Activated T-cell treated with anti-CD3 and anti-CD28 coated beads, Interleukin-2, amount 50 U/mL, for 48 hours (primary cell): ENCODE measurements around the gene WNT7B.

Experiments used
- DNase-seq, 2 experiments: peaks; one replicate each; pipeline ENCODE4 v3.0.0-alpha.2; 2020

The WNT7B gene

DNA sequence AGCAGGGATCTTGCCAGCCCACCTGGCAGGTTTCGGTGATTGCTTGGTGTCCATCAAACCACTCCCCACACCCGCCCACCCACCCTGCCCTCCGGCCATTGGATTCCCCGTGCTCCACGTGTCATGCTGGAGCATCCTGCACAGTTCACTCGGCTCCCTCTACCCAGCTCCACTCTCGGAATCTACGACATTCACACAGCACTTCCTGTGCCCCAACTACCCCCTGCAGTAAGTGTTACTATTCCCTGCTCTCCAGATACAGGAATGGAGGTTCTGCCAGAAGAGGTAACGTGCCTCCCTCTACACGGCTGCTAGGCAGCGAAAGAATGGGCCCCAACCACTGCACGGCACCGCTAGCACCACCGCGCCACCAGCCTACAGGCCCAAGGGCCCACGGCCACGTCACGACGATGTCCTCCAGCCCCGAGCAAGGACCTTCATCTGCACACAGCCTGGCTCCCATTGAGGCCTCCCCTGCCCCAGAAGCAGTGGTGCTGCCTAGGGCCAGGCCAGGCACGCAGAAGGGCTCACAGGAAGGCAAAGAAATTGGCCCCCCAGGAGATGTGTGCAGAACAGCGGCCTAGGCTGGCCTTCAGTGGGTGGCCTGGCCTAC lies 27.6 kb downstream of the WNT7B start:
- no peak for DNase-seq

GRCh38 chr22:45948081-45948648 lies 28.8 kb downstream of the WNT7B start:
- no peak for DNase-seq

- DNase-seq, result no peak
Observed at GRCh38 chr22:45946805-45947600, 30.0 kb downstream of the WNT7B start.

GRCh38 chr22:45945621-45946106 lies 31.3 kb downstream of the WNT7B start:
- no peak for DNase-seq

DNA sequence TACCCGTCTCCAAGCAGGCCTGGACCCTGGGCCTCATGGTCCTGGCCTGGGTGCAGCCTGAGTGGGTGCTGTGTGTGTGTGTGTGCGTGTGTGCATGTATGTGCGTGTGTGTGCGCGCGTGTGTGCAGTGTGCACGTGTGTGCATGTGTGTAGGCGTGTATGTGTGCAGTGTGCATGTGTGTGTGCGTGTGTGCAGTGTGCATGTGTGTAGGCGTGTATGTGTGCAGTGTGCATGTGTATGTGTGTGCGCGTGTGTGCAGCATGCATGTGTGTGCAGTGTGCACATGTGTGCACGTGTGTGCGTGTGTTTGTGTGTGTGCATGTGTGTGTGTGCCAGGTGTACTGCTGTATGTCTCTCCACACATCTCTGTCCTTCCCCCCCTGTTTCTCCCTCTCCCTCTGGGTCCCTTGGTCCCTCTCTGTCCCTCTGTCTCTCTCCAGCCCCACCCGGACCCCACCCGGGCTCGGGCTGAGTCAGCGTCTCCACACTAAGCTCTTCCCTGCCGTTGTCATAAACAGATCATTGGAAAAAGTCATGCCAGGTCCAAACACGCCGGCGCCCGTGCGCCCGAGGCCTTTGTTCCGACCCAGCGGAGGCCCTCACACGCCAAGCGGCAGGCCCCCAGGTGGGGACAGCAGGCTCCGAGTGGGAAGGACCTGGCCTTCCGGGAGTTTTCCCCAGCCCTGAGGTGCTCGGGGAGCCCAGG lies 34.0 kb downstream of the WNT7B start:
- no peak for DNase-seq

GRCh38 chr22:45942344-45942743 lies 34.6 kb downstream of the WNT7B start:
- DNase-seq, result no peak

- no peak for DNase-seq
Observed at GRCh38 chr22:45938913-45939312, 38.0 kb downstream of the WNT7B start.

- no peak for DNase-seq
Observed at GRCh38 chr22:45937960-45938359, 39.0 kb downstream of the WNT7B start.

DNA sequence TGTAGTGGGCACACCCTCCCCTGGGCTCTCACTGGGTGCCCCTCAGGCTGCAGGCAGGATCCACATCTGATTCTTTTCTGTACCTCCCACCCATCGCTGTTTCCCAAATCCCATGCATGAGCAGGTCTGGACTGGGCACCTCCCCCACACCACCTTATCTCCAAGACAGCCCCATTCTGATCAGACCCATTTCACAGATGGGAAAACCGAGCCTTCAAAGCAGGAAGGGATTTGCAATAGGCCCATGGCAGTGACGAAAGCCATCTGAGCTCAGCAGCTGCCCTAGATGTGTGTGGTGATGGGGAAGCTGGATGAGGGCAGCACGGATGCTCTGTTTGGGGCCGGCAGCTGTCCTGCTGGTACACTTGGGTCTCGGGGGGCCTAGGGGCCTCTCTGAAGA lies 41.4 kb downstream of the WNT7B start:
- DNase-seq, result no peak

- DNase-seq, result no peak
Observed at GRCh38 chr22:45934659-45935341, 42.2 kb downstream of the WNT7B start.

- no peak for DNase-seq
Observed at GRCh38 chr22:45934168-45934564, 42.8 kb downstream of the WNT7B start.

DNA sequence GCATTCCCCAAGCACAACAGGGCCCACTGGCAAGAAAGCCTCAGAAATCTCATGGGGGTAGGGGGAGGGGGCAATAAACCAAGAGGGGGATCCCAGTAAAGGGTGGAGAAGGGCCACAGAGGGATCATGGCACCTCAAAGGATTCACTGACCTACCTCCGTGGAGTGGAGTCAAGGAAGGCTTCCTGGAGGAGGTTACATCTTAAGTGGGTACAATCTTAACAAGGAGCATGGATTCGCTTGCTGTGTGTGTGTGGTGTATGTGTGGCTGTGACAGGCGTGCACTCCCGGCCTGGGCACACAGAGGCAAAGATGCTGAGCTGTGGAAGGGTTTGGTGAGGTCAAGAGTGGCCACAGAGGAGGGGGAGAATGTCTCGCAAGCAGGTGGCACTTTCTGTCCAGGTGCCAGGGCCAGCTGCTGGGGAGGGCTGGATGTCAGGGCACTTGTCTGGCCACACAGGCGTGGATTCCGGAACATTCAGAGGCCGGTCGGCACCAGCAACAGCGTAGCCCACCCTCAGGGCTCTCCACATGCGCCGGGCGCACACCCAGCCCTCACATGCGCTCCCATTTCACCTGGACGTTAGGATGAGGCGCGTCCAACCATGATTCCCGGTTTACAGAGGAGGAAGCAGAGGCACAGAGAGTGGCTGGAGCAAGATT lies 43.3 kb downstream of the WNT7B start:
- no peak for DNase-seq

GRCh38 chr22:45932071-45932470 lies 44.9 kb downstream of the WNT7B start:
- no peak for DNase-seq

DNA sequence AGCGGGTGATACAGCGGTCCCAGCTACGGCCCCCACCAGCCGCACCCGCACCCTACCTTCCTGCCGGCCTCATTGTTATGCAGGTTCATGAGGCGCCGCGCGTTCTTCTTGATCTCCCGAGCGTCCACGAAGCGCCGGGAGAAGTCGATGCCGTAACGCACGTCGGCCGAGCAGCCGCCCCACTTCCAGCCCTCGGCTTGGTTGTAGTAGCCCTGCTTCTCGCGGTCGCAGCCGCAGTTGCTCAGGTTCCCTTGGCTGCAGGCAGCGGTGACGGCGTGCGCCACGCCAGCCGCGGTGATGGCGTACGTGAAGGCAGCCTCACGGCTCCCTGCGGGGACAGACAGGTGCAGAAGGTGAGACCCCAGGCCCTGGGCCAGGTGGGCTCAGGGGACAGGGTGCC lies 45.9 kb downstream of the WNT7B start:
- no peak for DNase-seq

GRCh38 chr22:45930324-45930723 lies 46.6 kb downstream of the WNT7B start:
- DNase-seq, result no peak

DNA sequence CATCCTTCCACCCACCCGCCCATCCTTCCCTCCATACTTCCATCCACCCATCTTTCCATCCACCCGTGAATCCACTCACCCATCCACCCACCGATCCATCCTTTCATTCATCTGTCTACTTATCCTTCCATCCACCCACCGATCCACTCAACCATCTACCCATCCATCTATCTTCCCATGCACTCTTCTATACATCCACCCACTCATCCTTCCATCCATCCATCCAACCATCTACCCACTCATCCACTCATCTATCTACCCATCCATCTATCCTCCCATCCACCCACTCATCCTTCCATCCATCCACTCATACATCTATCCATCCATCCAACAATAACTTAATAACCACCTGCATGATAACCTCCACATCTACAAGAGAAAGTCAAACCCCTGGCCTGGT lies 47.3 kb downstream of the WNT7B start:
- no peak for DNase-seq

GRCh38 chr22:45928726-45929368 lies 48.1 kb downstream of the WNT7B start:
- no peak for DNase-seq

GRCh38 chr22:45927059-45927458 lies 49.9 kb downstream of the WNT7B start:
- DNase-seq, result no peak

- DNase-seq, result no peak
Observed at GRCh38 chr22:45926433-45926832, 50.5 kb downstream of the WNT7B start.

- DNase-seq, result no peak
Observed at GRCh38 chr22:45925811-45926351, 51.1 kb downstream of the WNT7B start.

GRCh38 chr22:45923835-45924234 lies 53.1 kb downstream of the WNT7B start:
- no peak for DNase-seq

DNA sequence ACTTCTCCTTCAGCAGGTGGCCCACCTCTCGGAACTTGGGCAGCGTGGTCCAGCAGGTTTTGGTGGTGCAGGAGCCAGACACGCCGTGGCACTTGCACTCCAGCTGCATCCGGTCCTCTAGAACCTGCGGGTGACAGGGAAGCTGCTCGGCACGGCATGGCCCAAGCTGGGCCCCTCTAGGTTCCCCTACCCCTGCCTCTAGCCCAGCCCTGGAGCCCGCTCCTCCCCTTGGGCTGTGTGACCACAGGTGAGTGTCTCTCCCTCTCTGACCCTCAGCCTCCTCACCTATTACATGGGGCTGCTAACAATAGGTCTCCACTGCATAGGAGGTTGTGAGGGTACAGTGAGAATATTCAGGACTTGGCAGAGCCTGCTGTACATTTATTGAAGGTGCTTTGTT lies 53.8 kb downstream of the WNT7B start:
- no peak for DNase-seq
